Psoas muscle (tissue), 8 donors: ENCODE results near the gene LRRC52. TPM values are rescaled to one million over a fixed set of nuclear protein-coding genes. Genes with fewer than 3 reads are reported as not detected.

ENCODE experiments used
- ATAC-seq, 4 donors: fragments of 200-7000 bp; cut with Tn5 transposase; one replicate each; pipeline ENCODE4 v1.9.1; 2020; ENCODE audit warnings: moderate library complexity in 3 of 4, mild to moderate bottlenecking in 2 of 4
- DNase-seq, 2 donors: peaks; one replicate each; pipeline ENCODE4 v3.0.0-alpha.2; 2020
- H3K27ac ChIP-seq: fragments of 200-600 bp; one replicate; pipeline ENCODE4 v1.8.0; 2022
- H3K27me3 ChIP-seq, 3 donors: fragments of 200-600 bp in 1 of 3; one replicate each; pipeline versions ENCODE4 v1.6.1 to v1.8.0; 2013 to 2022; ENCODE audit warnings: low read length in 2 of 3, mild to moderate bottlenecking in 2 of 3, moderate library complexity in 1 of 3; ENCODE audit not compliant: insufficient read depth in 3 of 3
- H3K36me3 ChIP-seq, 2 donors: fragments of 200-600 bp in 1 of 2; one replicate each; pipeline versions ENCODE4 v1.6.1 to v1.8.0; 2013 to 2022; ENCODE audit warnings: low read depth in 1 of 2, mild to moderate bottlenecking in 1 of 2, moderate library complexity in 1 of 2; ENCODE audit not compliant: insufficient read depth in 1 of 2
- H3K4me1 ChIP-seq: fragments of 200-600 bp; one replicate; pipeline ENCODE4 v1.8.0; 2022
- H3K4me3 ChIP-seq: fragments of 200-600 bp; one replicate; pipeline ENCODE4 v1.8.0; 2022; ENCODE audit warnings: mild to moderate bottlenecking
- H3K9me3 ChIP-seq: fragments of 200-600 bp; one replicate; pipeline ENCODE4 v1.8.0; 2022
- CTCF ChIP-seq: fragments of 200-600 bp; IDR thresholded peaks from one replicate; pipeline ENCODE4 v1.8.0; 2022; ENCODE audit warnings: antibody characterized with exemption
- WGBS, 3 donors: extraction: QIAGEN DNeasy Blood & Tissue Kit; methylation state at CpG; one replicate each; pipeline versions ENCODE4 v1.1.6 to v1.1.7; 2013; 5-methylcytosine and 5-hydroxymethylcytosine counted together
- intact Hi-C, 2 donors: fragments of 100-400 bp; cut with DNase I; formaldehyde crosslinking; loops; one replicate each; pipeline versions ENCODE4 v1.11.0 to v1.14.2; 2022
- polyA plus RNA-seq, 3 donors: library from polyadenylated mRNA; stranded (reverse); fragments of 200-250 nt; gene quantifications; one replicate each; pipeline ENCODE4 v1.2.3, GENCODE V29; 2013
- total RNA-seq, 4 donors: library from RNA; stranded (reverse); fragmentation: NEBNext Ultra II Directional in 2 of 4; extraction: Animal tissue kit (Norgen Biotek cat#: 25700) in 2 of 4; gene quantifications; one replicate each; pipeline versions ENCODE4 v1.2.1 to v1.2.4, GENCODE V29; 2021 to 2023
- donor health status: healthy with polysubstance abuse.
- donor health status: DM: no; HTN: no; CAD: no; lungs with moderate emphysema.
- donor health status: Bipolar disorder and iron deficiency.
- donor health status: healthy.
- donor health status: DM: yes; HTN: yes; CAD: no.
- donor health status: DM: no; HTN: no; CAD: no.
- donor health status: DM: no; HTN: no; CAD: no.
- donor health status: DM: yes; HTN: yes; CAD: no.

Gene LRRC52
- total and polyA plus RNA-seq, 7 donors = 0.08 to 1.2 (median 0.08) TPM; not detected in 4

GRCh38 chr1:165536016-165536415 lies 7.8 kb upstream of the LRRC52 start:
- no peak for DNase-seq
- intact Hi-C loops = loop anchor here in 1 of 2 donors (5.0 kb wide), 1 partner anchor 34 kb away; no protein-coding TSS in a partner anchor
- Histone ChIP-seq H3K4me3 (no peak overlapping the region), H3K36me3 (no peaks in the 10 kb centered on the region), H3K27me3 (no peaks in the 10 kb centered on the region), H3K4me1 (peaks cover 26% of the 10 kb centered on the region), H3K27ac (no peak overlapping the region), H3K9me3 (no peaks in the 10 kb centered on the region)
- TF ChIP-seq CTCF = no peak
- 91 to 94% (median 92%) methylated on average over 3 of the region's 3 CpGs for WGBS, 3 donors
- no peak for ATAC-seq

GRCh38 chr1:165537356-165538109 lies 6.3 kb upstream of the LRRC52 start:
- Histone ChIP-seq H3K9me3 (no peaks in the 10 kb centered on the region), H3K27me3 (no peaks in the 10 kb centered on the region), H3K4me1 (peaks cover 22% of the 10 kb centered on the region), H3K27ac (no peak overlapping the region), H3K4me3 (no peak overlapping the region), H3K36me3 (no peaks in the 10 kb centered on the region)
- WGBS, 3 donors = 63 to 70% (median 63%) methylated on average over 14 of the region's 14 CpGs
- ATAC-seq = no peak
- no peak for DNase-seq
- intact Hi-C loops = loop anchor here in 1 of 2 donors (5.0 kb wide), 1 partner anchor 35 kb away; no protein-coding TSS in a partner anchor
- no peak for TF ChIP-seq CTCF

DNA sequence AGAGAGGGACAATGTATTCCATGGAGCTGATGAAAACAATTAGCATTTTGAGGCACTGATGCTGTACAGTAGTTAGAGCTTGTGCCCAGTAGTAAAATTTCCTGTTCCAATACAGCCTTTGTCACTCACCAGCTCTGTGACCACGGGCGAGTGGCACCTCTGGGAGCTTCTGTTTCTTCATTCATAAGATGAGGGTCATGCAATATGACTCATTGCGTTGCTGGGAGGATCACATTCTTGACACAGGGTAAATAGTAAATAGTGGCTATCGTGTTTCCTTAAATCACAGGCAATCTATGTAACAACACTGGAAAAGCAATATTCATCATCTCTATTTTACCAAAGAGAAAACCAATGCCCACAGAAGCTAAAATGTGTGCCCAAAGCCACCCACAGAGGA lies 4.5 kb upstream of the LRRC52 start:
- peaks cover 31% of the 10 kb centered on the region for H3K4me1 ChIP-seq
- ATAC-seq = peak; percentile 90 to 95 (median 92)
- intact Hi-C loops = loop anchor here in 1 of 2 donors (5.0 kb wide), 1 partner anchor 37 kb away; no protein-coding TSS in a partner anchor
- WGBS, 3 donors = 28 to 32% (median 30%) methylated on average over 4 of the region's 4 CpGs
- no peak for TF ChIP-seq CTCF
- H3K9me3 ChIP-seq = no peaks in the 10 kb centered on the region
- H3K36me3 ChIP-seq = no peaks in the 10 kb centered on the region
- no peak overlapping the region for H3K4me3 ChIP-seq
- peak; percentile 42 to 72 for DNase-seq
- no peaks in the 10 kb centered on the region for H3K27me3 ChIP-seq
- peak overlapping the region; percentile 82 for H3K27ac ChIP-seq

- DNase-seq = no peak
- no peak for TF ChIP-seq CTCF
- Histone ChIP-seq H3K9me3 (no peaks in the 10 kb centered on the region), H3K27ac (peak overlapping the region; percentile 82), H3K27me3 (no peaks in the 10 kb centered on the region), H3K36me3 (no peaks in the 10 kb centered on the region), H3K4me3 (no peak overlapping the region), H3K4me1 (peaks cover 32% of the 10 kb centered on the region)
- WGBS, 3 donors = 13 to 32% (median 14%) methylated on average over 3 of the region's 3 CpGs
- peak in 3 of 4 donors; percentile 66 to 75 (median 70) for ATAC-seq
- intact Hi-C loops = loop anchor here (5.0 kb wide), 2 partner anchors 38 to 93 kb away; partner anchors contain the start of gene RXRG (in 1 of the 2)
Observed at GRCh38 chr1:165539908-165540307, 3.9 kb upstream of the LRRC52 start.
